CD4-positive, alpha-beta T cell treated with Interleukin-15 for 4 hours (primary cell): ENCODE measurements around the gene GPC4.
"Not testable (repeated sequence)": the region's sequence is repeated elsewhere in the genome, so short reads cannot be mapped to it uniquely, and the experiment has no call there.

ENCODE experiments used
- DNase-seq: peaks from one replicate; pipeline ENCODE4 v3.0.0-alpha.2; 2020; ENCODE audit warnings: low spot score

Gene GPC4

GRCh38 chrX:133305348-133305747 lies 109.9 kb downstream of the GPC4 start:
- no peak for DNase-seq

GRCh38 chrX:133302775-133303445 lies 112.4 kb downstream of the GPC4 start:
- DNase-seq: no peak

- DNase-seq: no peak
Observed at GRCh38 chrX:133300591-133300990, 114.7 kb downstream of the GPC4 start.

GRCh38 chrX:133297284-133297683 lies 118.0 kb downstream of the GPC4 start:
- DNase-seq: no peak

DNA sequence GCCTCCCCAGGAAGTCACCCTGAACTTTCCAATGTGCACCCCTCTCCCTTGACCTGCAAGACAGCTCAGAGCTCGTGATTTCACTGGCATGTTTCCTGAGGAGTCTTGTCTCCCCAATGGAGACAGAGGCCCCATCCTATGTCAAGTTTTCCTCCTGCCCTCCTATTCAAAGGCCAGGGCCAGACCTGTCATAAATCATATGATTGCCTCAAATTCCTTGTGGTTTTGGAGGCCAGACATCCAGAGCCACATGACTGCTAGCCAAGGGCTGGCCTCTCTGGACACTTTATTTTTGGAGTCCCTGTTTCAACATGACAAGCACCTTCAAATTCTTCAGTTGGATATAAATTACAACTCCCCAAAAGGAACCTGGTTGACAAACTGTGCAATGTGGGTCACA lies 121.2 kb downstream of the GPC4 start:
- no peak for DNase-seq

DNA sequence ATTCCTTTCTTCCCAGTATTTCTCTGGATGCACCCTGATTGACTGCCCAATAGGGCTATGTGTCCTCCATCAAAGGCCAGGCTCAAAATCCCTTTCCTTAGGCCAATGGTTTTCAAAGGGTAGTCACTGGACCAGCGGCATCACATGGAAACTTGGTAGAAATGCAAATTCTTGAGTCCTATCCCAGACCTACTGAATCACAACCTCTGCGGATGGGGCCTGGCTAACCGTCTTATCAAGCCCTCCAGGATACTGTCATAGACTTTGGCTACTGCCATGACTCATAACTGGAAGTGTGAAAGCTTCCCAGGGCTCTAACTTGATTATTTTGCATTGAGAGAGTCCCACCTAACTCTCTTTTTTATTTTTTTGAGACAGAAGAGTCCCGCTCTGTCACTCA lies 125.2 kb downstream of the GPC4 start:
- no peak for DNase-seq

- DNase-seq: no peak
Observed at GRCh38 chrX:133287860-133288259, 127.4 kb downstream of the GPC4 start.

GRCh38 chrX:133285341-133285740 lies 129.9 kb downstream of the GPC4 start:
- no peak for DNase-seq

DNA sequence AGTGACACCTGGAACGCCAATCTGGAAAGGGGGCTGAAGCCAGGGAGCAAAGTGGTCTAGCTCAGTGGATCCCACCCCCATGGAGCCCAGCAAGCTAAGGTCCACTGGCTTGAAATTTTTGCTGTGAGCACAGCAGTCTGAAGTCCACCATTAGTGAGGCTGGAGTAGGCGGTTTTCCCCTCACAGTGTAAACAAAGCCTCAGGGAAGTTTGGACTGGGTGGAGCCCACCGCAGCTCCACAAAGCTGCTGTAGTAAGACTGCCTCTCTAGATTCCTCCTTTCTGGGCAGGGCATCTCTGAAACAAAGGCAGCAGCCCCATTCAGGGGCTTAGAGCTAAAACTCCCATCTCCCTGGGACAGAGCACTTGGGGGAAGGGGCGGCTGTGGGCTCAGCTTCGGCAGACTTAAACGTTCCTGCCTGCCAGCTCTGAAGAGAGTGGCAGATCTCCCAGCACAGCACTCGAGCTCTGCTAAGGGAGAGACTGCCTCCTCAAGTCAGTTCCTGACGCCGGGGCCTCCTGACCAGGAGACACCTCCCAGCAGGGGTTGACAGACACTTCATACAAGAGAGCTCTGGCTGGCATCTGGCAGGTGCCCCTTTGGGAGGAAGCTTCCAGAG lies 136.1 kb downstream of the GPC4 start:
- not testable (repeated sequence) for DNase-seq

DNA sequence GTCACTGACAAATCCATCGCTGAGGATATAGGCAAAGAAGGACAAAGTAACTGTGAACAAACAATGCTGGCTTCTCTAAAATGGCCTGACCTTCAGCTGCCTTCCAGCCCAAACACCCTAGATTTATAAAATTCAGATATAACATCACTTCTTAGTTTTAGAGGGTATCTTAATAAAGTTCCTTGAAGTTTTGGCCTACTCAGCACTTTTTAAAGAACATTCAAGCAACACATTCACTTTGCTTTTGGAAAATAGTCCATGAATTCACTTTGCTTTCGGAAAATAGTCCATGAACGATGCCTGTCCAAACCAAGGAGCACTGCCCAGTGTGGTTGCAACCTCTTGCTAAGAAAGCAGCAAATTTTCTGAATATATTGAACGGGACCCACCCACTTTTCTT lies 142.1 kb downstream of the GPC4 start:
- DNase-seq: no peak

- no peak for DNase-seq
Observed at GRCh38 chrX:133269168-133269567, 146.1 kb downstream of the GPC4 start.

DNA sequence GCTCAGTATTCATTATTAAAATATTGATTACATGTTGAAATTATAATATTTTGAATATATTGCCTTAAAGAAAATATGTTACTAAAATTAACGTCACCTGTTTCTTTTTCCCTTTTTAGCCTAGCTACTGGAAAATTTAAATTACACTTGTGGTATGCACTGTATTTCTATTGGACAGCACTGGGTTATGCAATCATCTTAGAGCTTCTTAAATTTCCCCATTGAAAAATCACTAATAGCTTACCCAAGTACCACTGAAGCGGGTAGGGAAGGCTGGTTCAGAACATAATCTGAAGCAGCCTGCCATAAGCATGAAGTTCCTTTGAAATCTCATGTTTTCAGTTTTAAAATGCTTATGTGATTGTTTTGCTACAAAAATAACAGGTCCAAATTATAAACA lies 147.7 kb downstream of the GPC4 start:
- no peak for DNase-seq

GRCh38 chrX:133265331-133265730 lies 150.0 kb downstream of the GPC4 start:
- no peak for DNase-seq

DNA sequence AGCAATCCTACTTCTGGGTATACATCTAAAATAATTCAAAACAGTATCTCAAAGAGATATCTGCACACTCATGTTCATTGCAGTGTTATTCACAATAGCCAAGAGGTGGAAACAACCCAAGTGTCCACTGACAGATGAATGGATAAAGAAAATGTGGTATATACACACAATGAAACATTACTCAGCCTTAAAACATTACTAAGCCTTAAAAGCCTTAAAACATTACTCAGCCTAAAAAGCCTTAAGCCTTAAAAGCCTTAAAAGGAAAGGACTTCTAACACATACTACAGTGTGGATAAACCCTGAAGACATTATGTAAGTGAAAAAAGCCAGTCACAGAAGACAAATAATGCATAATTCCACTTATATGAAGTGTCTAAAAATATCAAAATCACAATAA lies 156.8 kb downstream of the GPC4 start:
- no peak for DNase-seq

DNA sequence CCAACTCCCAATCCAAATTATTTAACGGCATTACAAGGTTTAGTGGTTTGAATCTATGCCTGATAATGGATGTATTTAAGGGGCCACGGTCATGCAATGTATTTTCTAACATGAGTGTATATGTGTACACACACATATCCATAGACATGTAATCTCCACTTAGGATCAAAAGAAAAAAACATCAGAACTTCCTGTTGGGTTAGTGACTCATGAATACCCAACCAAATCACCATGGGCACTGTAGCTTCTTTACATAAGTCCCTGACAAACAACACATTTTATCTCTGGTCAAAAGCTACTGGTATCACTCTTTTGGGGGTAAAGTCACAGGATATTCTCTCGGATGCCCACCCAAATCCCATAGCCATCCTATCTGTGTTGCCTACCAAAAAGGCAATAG lies 160.6 kb downstream of the GPC4 start:
- DNase-seq: no peak

- DNase-seq: no peak
Observed at GRCh38 chrX:133251204-133251603, 164.1 kb downstream of the GPC4 start.

DNA sequence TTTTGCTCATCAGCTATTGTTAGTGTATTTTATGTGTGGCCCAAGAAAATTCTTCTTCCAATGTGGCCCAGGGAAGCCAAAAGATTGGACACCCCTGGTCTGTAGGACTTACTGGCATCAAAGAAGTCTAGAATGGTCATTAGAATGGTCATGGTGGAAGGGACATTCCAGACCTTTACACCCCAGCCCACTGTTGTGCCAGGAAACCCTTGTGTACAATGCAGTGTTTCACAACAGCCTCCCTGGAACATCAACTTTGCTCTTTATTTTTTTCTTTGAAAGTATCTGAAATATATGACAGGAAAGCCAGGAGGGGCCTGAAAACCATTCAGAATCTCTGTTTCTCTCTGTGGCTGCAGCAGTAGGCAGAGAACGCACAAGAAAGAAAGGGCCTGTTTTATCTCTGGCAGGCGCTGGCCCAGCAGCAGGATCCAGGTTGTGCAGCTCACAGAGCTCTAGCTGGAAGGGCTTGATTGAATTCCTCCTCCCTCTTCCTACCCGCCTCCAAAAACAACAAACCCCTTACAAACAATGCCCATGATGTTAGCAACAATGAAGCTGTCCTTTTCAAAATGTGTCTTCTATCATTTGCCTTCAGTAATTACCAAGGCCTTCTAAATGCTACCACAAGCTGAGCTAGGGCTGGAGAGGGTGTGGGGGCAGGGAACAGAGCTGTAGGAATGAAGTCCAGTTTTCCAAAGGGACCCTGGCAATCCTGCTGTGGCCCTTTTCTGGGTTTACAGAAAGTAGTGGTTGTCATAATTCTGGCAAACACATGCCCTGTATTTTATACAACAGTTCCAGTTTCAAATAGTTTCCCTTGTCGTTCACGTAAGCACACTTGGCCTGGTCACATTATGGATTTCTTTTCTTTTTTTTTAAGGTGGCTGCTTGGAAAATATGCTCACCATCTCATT lies 164.8 kb downstream of the GPC4 start:
- no peak for DNase-seq
